ENCODE data around the gene C4BPA.

C4BPA gene

GRCh38 chr1:207172885-207173284, 68.9 kb downstream of the C4BPA start:
- H3K27ac ChIP-seq (ENCODE audit: insufficient read depth, low read length, poor library complexity, severe bottlenecking): no peak overlapping the region
- H3K27me3 ChIP-seq (replicated peaks; ENCODE audit: control insufficient read depth, insufficient read depth, low read length, poor library complexity, severe bottlenecking): no peaks in the 10 kb centered on the region
- H3K36me3 ChIP-seq (ENCODE audit: control insufficient read depth, insufficient read depth, low read length): no peaks in the 10 kb centered on the region
- no peaks in the 10 kb centered on the region for H3K9me3 ChIP-seq (ENCODE audit: control insufficient read depth, low read length)
- H3K4me1 ChIP-seq (ENCODE audit: control insufficient read depth, insufficient read depth, low read length, poor library complexity, severe bottlenecking): no peaks in the 10 kb centered on the region
- no peak overlapping the region for H3K4me3 ChIP-seq (ENCODE audit: insufficient read depth, low read depth, low read length, poor library complexity, severe bottlenecking)
- DNase-seq: no peak

GRCh38 chr1:207173396-207173795, 69.4 kb downstream of the C4BPA start:
- H3K4me1 ChIP-seq (ENCODE audit: control insufficient read depth, insufficient read depth, low read length, poor library complexity, severe bottlenecking): no peaks in the 10 kb centered on the region
- H3K27me3 ChIP-seq (replicated peaks; ENCODE audit: control insufficient read depth, insufficient read depth, low read length, poor library complexity, severe bottlenecking): peaks cover 2% of the 10 kb centered on the region
- H3K27ac ChIP-seq (ENCODE audit: insufficient read depth, low read length, poor library complexity, severe bottlenecking): no peak overlapping the region
- H3K9me3 ChIP-seq (ENCODE audit: control insufficient read depth, low read length): no peaks in the 10 kb centered on the region
- no peak overlapping the region for H3K4me3 ChIP-seq (ENCODE audit: insufficient read depth, low read depth, low read length, poor library complexity, severe bottlenecking)
- DNase-seq: no peak
- H3K36me3 ChIP-seq (ENCODE audit: control insufficient read depth, insufficient read depth, low read length): no peaks in the 10 kb centered on the region

GRCh38 chr1:207174913-207175312, 70.9 kb downstream of the C4BPA start:
- no peaks in the 10 kb centered on the region for H3K9me3 ChIP-seq (ENCODE audit: control insufficient read depth, low read length)
- H3K4me1 ChIP-seq (ENCODE audit: control insufficient read depth, insufficient read depth, low read length, poor library complexity, severe bottlenecking): no peaks in the 10 kb centered on the region
- H3K36me3 ChIP-seq (ENCODE audit: control insufficient read depth, insufficient read depth, low read length): no peaks in the 10 kb centered on the region
- no peak overlapping the region for H3K4me3 ChIP-seq (ENCODE audit: insufficient read depth, low read depth, low read length, poor library complexity, severe bottlenecking)
- H3K27me3 ChIP-seq (replicated peaks; ENCODE audit: control insufficient read depth, insufficient read depth, low read length, poor library complexity, severe bottlenecking): peaks cover 2% of the 10 kb centered on the region
- H3K27ac ChIP-seq (ENCODE audit: insufficient read depth, low read length, poor library complexity, severe bottlenecking): no peak overlapping the region
- no peak for DNase-seq

GRCh38 chr1:207179036-207179435, 75.0 kb downstream of the C4BPA start:
- Histone ChIP-seq H3K9me3 (ENCODE audit: control insufficient read depth, low read length) (no peaks in the 10 kb centered on the region), H3K27ac (ENCODE audit: insufficient read depth, low read length, poor library complexity, severe bottlenecking) (no peak overlapping the region), H3K4me1 (ENCODE audit: control insufficient read depth, insufficient read depth, low read length, poor library complexity, severe bottlenecking) (no peaks in the 10 kb centered on the region), H3K36me3 (ENCODE audit: control insufficient read depth, insufficient read depth, low read length) (no peaks in the 10 kb centered on the region), H3K27me3 (replicated peaks; ENCODE audit: control insufficient read depth, insufficient read depth, low read length, poor library complexity, severe bottlenecking) (peaks cover 2% of the 10 kb centered on the region), H3K4me3 (ENCODE audit: insufficient read depth, low read depth, low read length, poor library complexity, severe bottlenecking) (no peak overlapping the region)
- DNase-seq: no peak

- Histone ChIP-seq H3K36me3 (ENCODE audit: control insufficient read depth, insufficient read depth, low read length) (no peaks in the 10 kb centered on the region), H3K27me3 (replicated peaks; ENCODE audit: control insufficient read depth, insufficient read depth, low read length, poor library complexity, severe bottlenecking) (peaks cover 2% of the 10 kb centered on the region), H3K27ac (ENCODE audit: insufficient read depth, low read length, poor library complexity, severe bottlenecking) (no peak overlapping the region), H3K9me3 (ENCODE audit: control insufficient read depth, low read length) (no peaks in the 10 kb centered on the region), H3K4me3 (ENCODE audit: insufficient read depth, low read depth, low read length, poor library complexity, severe bottlenecking) (no peak overlapping the region), H3K4me1 (ENCODE audit: control insufficient read depth, insufficient read depth, low read length, poor library complexity, severe bottlenecking) (no peaks in the 10 kb centered on the region)
- DNase-seq: no peak
These were observed 77.8 kb downstream of the C4BPA start for GRCh38 chr1:207181847-207182246.

GRCh38 chr1:207186503-207186902, 82.5 kb downstream of the C4BPA start:
- Histone ChIP-seq H3K4me1 (ENCODE audit: control insufficient read depth, insufficient read depth, low read length, poor library complexity, severe bottlenecking) (no peaks in the 10 kb centered on the region), H3K27ac (ENCODE audit: insufficient read depth, low read length, poor library complexity, severe bottlenecking) (no peak overlapping the region), H3K4me3 (ENCODE audit: insufficient read depth, low read depth, low read length, poor library complexity, severe bottlenecking) (no peak overlapping the region), H3K27me3 (replicated peaks; ENCODE audit: control insufficient read depth, insufficient read depth, low read length, poor library complexity, severe bottlenecking) (no peaks in the 10 kb centered on the region), H3K36me3 (ENCODE audit: control insufficient read depth, insufficient read depth, low read length) (no peaks in the 10 kb centered on the region), H3K9me3 (ENCODE audit: control insufficient read depth, low read length) (no peaks in the 10 kb centered on the region)
- no peak for DNase-seq

GRCh38 chr1:207188901-207189300, 84.9 kb downstream of the C4BPA start:
- H3K4me3 ChIP-seq (ENCODE audit: insufficient read depth, low read depth, low read length, poor library complexity, severe bottlenecking): no peak overlapping the region
- DNase-seq: no peak

DNA sequence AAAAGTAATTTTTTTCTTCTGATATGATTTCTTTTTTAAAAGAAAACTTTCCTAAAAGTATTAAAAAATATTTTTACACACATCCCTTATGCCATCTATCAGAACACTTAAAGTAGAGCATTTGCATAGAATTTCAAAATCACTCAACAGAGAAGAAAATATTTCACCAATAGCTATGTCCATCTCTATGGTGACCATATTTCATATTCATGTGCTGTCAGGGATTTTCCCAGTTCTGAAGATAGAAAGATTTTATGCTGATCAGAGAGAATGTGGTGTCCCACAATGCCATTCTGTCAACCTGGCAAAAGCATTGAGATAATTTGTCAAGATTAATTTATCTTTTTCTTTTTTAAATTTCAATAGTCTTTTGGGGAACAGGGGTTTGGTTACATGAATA, 87.0 kb downstream of the C4BPA start:
- H3K4me3 ChIP-seq (ENCODE audit: insufficient read depth, low read depth, low read length, poor library complexity, severe bottlenecking): no peak overlapping the region
- H3K27ac ChIP-seq (ENCODE audit: insufficient read depth, low read length, poor library complexity, severe bottlenecking): no peak overlapping the region
- H3K36me3 ChIP-seq (ENCODE audit: control insufficient read depth, insufficient read depth, low read length): no peaks in the 10 kb centered on the region
- H3K9me3 ChIP-seq (ENCODE audit: control insufficient read depth, low read length): no peaks in the 10 kb centered on the region
- no peaks in the 10 kb centered on the region for H3K27me3 ChIP-seq (replicated peaks; ENCODE audit: control insufficient read depth, insufficient read depth, low read length, poor library complexity, severe bottlenecking)
- no peak for DNase-seq
- H3K4me1 ChIP-seq (ENCODE audit: control insufficient read depth, insufficient read depth, low read length, poor library complexity, severe bottlenecking): no peaks in the 10 kb centered on the region

More at GRCh38 chr1:207188901-207189300, 84.9 kb downstream of the C4BPA start:
- Histone ChIP-seq H3K9me3 (ENCODE audit: control insufficient read depth, low read length) (no peaks in the 10 kb centered on the region), H3K27ac (ENCODE audit: insufficient read depth, low read length, poor library complexity, severe bottlenecking) (no peak overlapping the region), H3K36me3 (ENCODE audit: control insufficient read depth, insufficient read depth, low read length) (no peaks in the 10 kb centered on the region), H3K27me3 (replicated peaks; ENCODE audit: control insufficient read depth, insufficient read depth, low read length, poor library complexity, severe bottlenecking) (no peaks in the 10 kb centered on the region), H3K4me1 (ENCODE audit: control insufficient read depth, insufficient read depth, low read length, poor library complexity, severe bottlenecking) (no peaks in the 10 kb centered on the region)

GRCh38 chr1:207191776-207192175, 87.7 kb downstream of the C4BPA start:
- Histone ChIP-seq H3K27me3 (replicated peaks; ENCODE audit: control insufficient read depth, insufficient read depth, low read length, poor library complexity, severe bottlenecking) (no peaks in the 10 kb centered on the region), H3K36me3 (ENCODE audit: control insufficient read depth, insufficient read depth, low read length) (no peaks in the 10 kb centered on the region), H3K4me3 (ENCODE audit: insufficient read depth, low read depth, low read length, poor library complexity, severe bottlenecking) (no peak overlapping the region), H3K4me1 (ENCODE audit: control insufficient read depth, insufficient read depth, low read length, poor library complexity, severe bottlenecking) (no peaks in the 10 kb centered on the region), H3K27ac (ENCODE audit: insufficient read depth, low read length, poor library complexity, severe bottlenecking) (no peak overlapping the region), H3K9me3 (ENCODE audit: control insufficient read depth, low read length) (no peaks in the 10 kb centered on the region)
- no peak for DNase-seq

DNA sequence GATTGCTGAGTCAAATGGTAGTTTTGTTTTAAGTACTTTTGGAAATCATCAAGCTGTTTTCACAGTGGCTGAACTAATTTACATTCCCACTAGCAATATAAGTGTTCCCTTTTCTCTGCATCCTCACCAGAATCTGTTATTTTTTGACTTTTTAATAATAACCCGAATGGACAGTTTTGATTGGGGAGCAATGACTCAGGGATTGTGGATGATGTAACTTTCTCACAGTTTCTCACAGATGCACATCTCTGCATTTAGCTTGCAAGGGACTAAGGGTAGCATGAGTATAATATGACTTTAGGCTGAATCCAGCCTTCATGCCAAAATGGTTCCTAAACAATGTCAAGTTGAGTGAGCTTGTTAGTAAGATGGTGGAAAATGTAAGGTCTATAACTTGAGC, 90.2 kb downstream of the C4BPA start:
- no peak overlapping the region for H3K4me3 ChIP-seq (ENCODE audit: insufficient read depth, low read depth, low read length, poor library complexity, severe bottlenecking)
- no peaks in the 10 kb centered on the region for H3K4me1 ChIP-seq (ENCODE audit: control insufficient read depth, insufficient read depth, low read length, poor library complexity, severe bottlenecking)
- no peaks in the 10 kb centered on the region for H3K9me3 ChIP-seq (ENCODE audit: control insufficient read depth, low read length)
- H3K36me3 ChIP-seq (ENCODE audit: control insufficient read depth, insufficient read depth, low read length): no peaks in the 10 kb centered on the region
- H3K27ac ChIP-seq (ENCODE audit: insufficient read depth, low read length, poor library complexity, severe bottlenecking): no peak overlapping the region
- DNase-seq: no peak
- no peaks in the 10 kb centered on the region for H3K27me3 ChIP-seq (replicated peaks; ENCODE audit: control insufficient read depth, insufficient read depth, low read length, poor library complexity, severe bottlenecking)

Measured in effector memory CD4-positive, alpha-beta T cell (primary cell).